ENCODE results near the gene PRR5.

The PRR5 gene

DNA sequence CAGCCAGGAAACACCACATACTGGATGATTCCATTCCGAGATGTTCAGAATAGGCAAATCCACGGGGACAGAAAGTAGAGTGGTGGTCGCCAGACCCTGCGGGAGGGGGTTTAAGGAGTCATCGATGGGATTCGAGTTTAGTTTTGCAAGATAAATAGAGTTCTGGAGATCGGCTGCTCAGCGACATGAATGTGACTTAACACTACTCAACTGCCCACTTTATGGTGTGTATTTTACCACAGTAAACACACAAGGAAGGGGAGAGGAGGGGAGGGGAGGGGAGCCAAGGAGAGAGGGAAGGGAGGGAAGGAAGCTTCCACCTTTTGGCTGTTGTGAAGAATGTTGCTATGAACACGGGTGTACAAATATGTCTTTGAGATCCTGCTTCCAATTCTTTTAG, 39.9 kb downstream of the PRR5 start:
- TF ChIP-seq, protein P1, sequence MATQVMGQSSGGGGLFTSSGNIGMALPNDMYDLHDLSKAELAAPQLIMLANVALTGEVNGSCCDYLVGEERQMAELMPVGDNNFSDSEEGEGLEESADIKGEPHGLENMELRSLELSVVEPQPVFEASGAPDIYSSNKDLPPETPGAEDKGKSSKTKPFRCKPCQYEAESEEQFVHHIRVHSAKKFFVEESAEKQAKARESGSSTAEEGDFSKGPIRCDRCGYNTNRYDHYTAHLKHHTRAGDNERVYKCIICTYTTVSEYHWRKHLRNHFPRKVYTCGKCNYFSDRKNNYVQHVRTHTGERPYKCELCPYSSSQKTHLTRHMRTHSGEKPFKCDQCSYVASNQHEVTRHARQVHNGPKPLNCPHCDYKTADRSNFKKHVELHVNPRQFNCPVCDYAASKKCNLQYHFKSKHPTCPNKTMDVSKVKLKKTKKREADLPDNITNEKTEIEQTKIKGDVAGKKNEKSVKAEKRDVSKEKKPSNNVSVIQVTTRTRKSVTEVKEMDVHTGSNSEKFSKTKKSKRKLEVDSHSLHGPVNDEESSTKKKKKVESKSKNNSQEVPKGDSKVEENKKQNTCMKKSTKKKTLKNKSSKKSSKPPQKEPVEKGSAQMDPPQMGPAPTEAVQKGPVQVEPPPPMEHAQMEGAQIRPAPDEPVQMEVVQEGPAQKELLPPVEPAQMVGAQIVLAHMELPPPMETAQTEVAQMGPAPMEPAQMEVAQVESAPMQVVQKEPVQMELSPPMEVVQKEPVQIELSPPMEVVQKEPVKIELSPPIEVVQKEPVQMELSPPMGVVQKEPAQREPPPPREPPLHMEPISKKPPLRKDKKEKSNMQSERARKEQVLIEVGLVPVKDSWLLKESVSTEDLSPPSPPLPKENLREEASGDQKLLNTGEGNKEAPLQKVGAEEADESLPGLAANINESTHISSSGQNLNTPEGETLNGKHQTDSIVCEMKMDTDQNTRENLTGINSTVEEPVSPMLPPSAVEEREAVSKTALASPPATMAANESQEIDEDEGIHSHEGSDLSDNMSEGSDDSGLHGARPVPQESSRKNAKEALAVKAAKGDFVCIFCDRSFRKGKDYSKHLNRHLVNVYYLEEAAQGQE (IDR thresholded peaks at IDR 0.05; ENCODE audit: insufficient read depth in 1 of 2, low read depth in 2 of 2, low read length in 2 of 2) = no peak
- no peak for TF ChIP-seq SIN3A (IDR thresholded peaks at IDR 0.05; ENCODE audit: borderline replicate concordance, insufficient read depth, low read length)
- no peak for TF ChIP-seq TAF1 (IDR thresholded peaks at IDR 0.05; ENCODE audit: borderline replicate concordance, insufficient read depth, low read length)
- no peak for TF ChIP-seq FOXP2 (optimal IDR thresholded peaks at IDR 0.05; ENCODE audit: borderline replicate concordance, extremely low read depth, extremely low read length, insufficient read depth)
- no peak for TF ChIP-seq POLR2AphosphoS5 (IDR thresholded peaks at IDR 0.05; ENCODE audit: low read depth, low read length)

DNA sequence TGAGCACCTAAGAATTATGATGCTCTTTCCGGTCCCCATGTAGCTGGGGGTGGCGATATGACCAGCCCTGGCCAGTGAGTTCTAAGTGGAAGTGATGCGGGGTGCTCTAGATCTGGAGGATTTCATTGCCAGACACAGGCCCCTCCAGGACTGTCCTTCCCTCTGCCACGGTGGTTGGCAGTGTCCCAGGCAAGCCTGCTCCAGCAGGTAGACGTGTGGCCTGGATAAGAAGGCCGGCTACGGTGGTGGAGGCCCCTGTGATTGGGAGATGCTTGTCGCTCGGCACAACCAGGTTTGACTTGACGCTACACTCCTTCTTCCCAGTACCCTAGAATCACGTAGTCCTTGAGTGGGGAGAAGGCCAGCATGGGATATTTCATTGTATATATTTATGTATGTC, 41.2 kb downstream of the PRR5 start:
- TF ChIP-seq POLR2AphosphoS5 (IDR thresholded peaks at IDR 0.05; ENCODE audit: low read depth, low read length) = no peak
- TF ChIP-seq FOXP2 (optimal IDR thresholded peaks at IDR 0.05; ENCODE audit: borderline replicate concordance, extremely low read depth, extremely low read length, insufficient read depth) = no peak
- TF ChIP-seq SIN3A (IDR thresholded peaks at IDR 0.05; ENCODE audit: borderline replicate concordance, insufficient read depth, low read length) = no peak
- no peak for TF ChIP-seq TAF1 (IDR thresholded peaks at IDR 0.05; ENCODE audit: borderline replicate concordance, insufficient read depth, low read length)
- TF ChIP-seq, protein P1 (IDR thresholded peaks at IDR 0.05; ENCODE audit: insufficient read depth in 1 of 2, low read depth in 2 of 2, low read length in 2 of 2) = no peak

DNA sequence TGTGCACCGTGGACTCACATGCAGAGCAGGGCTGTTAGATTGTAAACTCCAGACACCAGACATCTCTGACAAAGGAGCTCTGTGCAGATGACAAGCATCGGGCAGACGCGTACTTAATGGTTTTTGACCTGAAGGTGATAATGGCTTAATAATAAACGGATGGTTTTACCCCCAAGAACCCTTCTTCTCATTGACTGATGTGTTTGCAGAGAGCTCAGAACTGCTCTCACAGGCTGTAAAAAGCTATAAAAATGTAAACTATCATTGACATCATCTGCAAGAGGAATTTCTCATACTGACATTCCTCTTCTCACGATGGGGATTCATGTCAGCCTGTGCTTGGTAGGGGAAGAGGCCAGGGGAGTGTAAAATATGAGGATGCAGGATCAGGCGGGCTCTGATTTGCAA, 41.8 kb downstream of the PRR5 start:
- TF ChIP-seq FOXP2 (optimal IDR thresholded peaks at IDR 0.05; ENCODE audit: borderline replicate concordance, extremely low read depth, extremely low read length, insufficient read depth) = no peak

DNA sequence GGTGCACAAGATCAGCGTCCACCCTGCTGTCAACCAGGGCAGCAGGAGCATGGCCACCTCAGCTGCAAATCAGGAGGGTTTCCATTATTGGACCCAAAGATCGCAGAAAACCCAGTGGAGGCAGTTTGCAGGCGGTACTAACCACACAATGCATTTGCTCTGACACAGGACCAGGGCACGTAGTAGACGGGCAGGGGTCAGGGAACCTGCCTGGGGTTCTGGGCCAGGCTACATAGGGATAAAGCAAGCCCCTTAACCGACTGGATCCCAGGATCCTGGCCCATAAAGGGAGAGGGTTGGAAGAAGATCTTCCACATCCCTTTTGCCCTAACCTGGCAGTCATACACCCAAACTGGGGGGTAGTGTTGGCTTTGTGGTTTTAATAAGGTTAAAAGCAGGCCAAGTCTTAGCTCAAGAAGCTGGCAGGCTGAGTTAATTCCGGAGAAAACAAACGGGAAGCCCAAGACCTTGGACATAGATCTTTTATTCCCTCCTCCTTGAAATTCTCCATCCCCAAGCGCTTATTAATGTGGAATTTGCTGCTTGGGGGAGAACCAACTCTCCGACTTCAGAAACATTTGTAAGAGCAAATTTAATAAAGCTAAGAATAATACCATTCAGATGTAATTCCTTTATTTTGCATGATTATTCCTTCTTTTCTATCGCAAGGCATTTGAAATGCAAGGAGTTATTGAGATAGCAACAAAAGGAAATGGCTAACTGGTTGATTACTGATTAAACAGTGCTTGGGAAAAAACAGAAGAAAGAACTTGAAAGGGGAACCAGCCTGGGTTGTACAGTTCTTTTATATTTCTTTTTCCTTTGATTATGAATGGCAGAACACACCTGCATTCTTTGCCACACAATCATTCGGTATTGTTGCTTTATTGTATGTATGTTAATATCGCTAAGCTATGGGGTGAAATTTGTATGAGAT, 44.1 kb downstream of the PRR5 start:
- TF ChIP-seq SIN3A (IDR thresholded peaks at IDR 0.05; ENCODE audit: borderline replicate concordance, insufficient read depth, low read length) = no peak
- no peak for TF ChIP-seq FOXP2 (optimal IDR thresholded peaks at IDR 0.05; ENCODE audit: borderline replicate concordance, extremely low read depth, extremely low read length, insufficient read depth)
- TF ChIP-seq, protein P1 (IDR thresholded peaks at IDR 0.05; ENCODE audit: insufficient read depth in 1 of 2, low read depth in 2 of 2, low read length in 2 of 2) = no peak
- no peak for TF ChIP-seq POLR2AphosphoS5 (IDR thresholded peaks at IDR 0.05; ENCODE audit: low read depth, low read length)
- no peak for TF ChIP-seq TAF1 (IDR thresholded peaks at IDR 0.05; ENCODE audit: borderline replicate concordance, insufficient read depth, low read length)

DNA sequence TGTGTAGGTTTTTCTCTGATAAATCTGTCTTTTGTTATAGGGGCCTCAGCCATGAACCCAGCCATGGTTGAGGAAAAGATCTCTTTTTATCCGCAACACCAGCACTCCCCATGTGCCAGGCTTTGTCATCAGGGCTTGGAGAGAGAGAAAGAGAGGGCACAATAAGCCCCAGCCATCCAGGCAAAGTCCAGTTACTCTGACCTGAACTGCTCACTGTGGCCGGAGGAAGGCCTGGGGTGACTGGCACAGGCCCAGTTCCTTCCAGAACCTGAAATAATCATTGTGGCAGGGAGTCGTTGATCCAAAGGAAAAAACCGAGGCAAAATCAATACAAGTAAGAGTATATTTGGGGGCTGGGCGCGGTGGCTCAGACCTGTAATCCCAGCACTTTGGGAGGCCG, 46.5 kb downstream of the PRR5 start:
- TF ChIP-seq SIN3A (IDR thresholded peaks at IDR 0.05; ENCODE audit: borderline replicate concordance, insufficient read depth, low read length) = no peak
- TF ChIP-seq FOXP2 (optimal IDR thresholded peaks at IDR 0.05; ENCODE audit: borderline replicate concordance, extremely low read depth, extremely low read length, insufficient read depth) = no peak
- no peak for TF ChIP-seq TAF1 (IDR thresholded peaks at IDR 0.05; ENCODE audit: borderline replicate concordance, insufficient read depth, low read length)
- TF ChIP-seq POLR2AphosphoS5 (IDR thresholded peaks at IDR 0.05; ENCODE audit: low read depth, low read length) = no peak
- TF ChIP-seq, protein P1 (IDR thresholded peaks at IDR 0.05; ENCODE audit: insufficient read depth in 1 of 2, low read depth in 2 of 2, low read length in 2 of 2) = no peak
